H1 (cell line): ENCODE results near the gene WDR64. TPM values are rescaled to one million over a fixed set of nuclear protein-coding genes. Genes with fewer than 3 reads are reported as not detected.

Experiments used
- BCL11A ChIP-seq, 2 experiments: IDR thresholded peaks; one replicate each; pipeline ENCODE4 v1.6.1; 2011; ENCODE audit warnings: low read depth in 2 of 2, low read length in 2 of 2, mild to moderate bottlenecking in 2 of 2
- CBX5 ChIP-seq: fragments of 300-800, 300-1000 bp; sonication (generic); IDR thresholded peaks from 2 replicates; pipeline ENCODE4 v1.7.1; 2016; ENCODE audit warnings: antibody characterized with exemption, low read length, low read depth
- CHD1 ChIP-seq: IDR thresholded peaks from 2 replicates; pipeline ENCODE4 v1.6.1; 2012; ENCODE audit warnings: low read depth, low read length, improper control_type of control experiment
- CTBP2 ChIP-seq: IDR thresholded peaks from 2 replicates; pipeline ENCODE4 v1.7.0; 2011; ENCODE audit warnings: borderline replicate concordance, mild to moderate bottlenecking, moderate library complexity, mixed read lengths, low read length; ENCODE audit not compliant: insufficient read depth, insufficient read length
- JUN ChIP-seq: IDR thresholded peaks from 2 replicates; pipeline ENCODE4 v1.6.1; 2011; ENCODE audit warnings: low read depth, mild to moderate bottlenecking, improper control_type of control experiment, low read length
- NRF1 ChIP-seq: IDR thresholded peaks from 2 replicates; pipeline ENCODE4 v1.6.1; 2011; ENCODE audit warnings: mild to moderate bottlenecking, low read depth, low read length, improper control_type of control experiment
- SIRT6 ChIP-seq: IDR thresholded peaks from one replicate; pipeline ENCODE4 v1.7.1; 2012; ENCODE audit warnings: low read length, inconsistent platforms
- SP4 ChIP-seq: IDR thresholded peaks from 2 replicates; pipeline ENCODE4 v1.6.1; 2012; ENCODE audit warnings: low read length, inconsistent platforms
- TCF12 ChIP-seq: IDR thresholded peaks from 2 replicates; pipeline ENCODE4 v1.6.1; 2011; ENCODE audit warnings: low read depth, mild to moderate bottlenecking, low read length
- TEAD4 ChIP-seq: IDR thresholded peaks from 2 replicates; pipeline ENCODE4 v1.6.1; 2012; ENCODE audit warnings: low read depth, low read length, inconsistent platforms, mixed read lengths
- polyA plus RNA-seq, 7 experiments: library from polyadenylated mRNA; depleted of rRNA in 3 of 7; stranded (reverse) in 5 of 7; unstranded in 2 of 7; fragments of >200 nt in 5 of 7; fragments of 200-250 nt in 2 of 7; gene quantifications; 1 replicate in 5 of 7; 2 replicates in 1 of 7; 4 replicates in 1 of 7; pipeline versions ENCODE4 v1.2.1 to v1.2.3, GENCODE V29; 2011 to 2013; ENCODE audit warnings: missing spikeins in 2 of 7, mixed read lengths in 2 of 7
- total RNA-seq: library from RNA; stranded (reverse); fragmentation: NEBNext Ultra II Directional; extraction: Animal tissue kit (Norgen Biotek cat#: 25700); gene quantifications from 2 replicates; pipeline ENCODE4 v1.2.1, GENCODE V29; 2021

WDR64 gene
- total and polyA plus RNA-seq, 2 of the 8 experiments (the other 6 are each of a cell fraction or from before 2014, with no cell fraction given): 0.02 TPM; not detected in 1

DNA sequence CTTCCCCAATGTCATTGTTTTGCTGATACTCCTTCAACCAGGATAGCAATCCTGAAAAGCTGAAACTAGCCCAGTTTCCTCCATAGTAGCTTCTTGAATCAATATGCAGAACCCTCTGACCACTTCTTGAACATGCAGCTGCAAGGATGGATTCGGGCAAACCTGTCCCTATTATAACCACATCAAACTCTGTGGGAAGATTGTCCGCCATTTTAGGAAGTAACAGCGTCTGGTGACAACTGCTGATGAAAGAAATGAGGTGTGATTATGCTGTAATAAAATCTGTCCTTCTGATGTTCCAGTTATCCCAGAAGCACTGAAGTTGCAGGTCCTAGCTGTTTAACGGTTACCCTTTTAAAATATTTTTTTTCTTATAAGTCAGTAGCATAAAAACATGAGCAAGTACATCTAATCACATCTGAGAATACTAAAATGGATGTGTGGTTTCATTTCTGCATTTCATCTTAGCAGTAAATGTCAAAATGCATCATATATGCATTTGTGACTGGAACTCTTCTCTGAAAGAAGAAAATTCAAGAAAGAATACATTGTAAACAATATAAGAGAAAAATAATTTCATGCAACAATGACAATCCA, 16.4 kb upstream of the WDR64 start (continued):
- TF ChIP-seq CTBP2: no peak
- TF ChIP-seq SIRT6: no peak
- TF ChIP-seq TCF12: no peak
- TF ChIP-seq NRF1: no peak
- no peak for TF ChIP-seq TEAD4
- TF ChIP-seq CBX5: no peak
- TF ChIP-seq CHD1: no peak
- TF ChIP-seq BCL11A (IDR thresholded peaks at IDR 0.05; ENCODE audit: low read depth in 2 of 2, low read length in 2 of 2): no peak
- TF ChIP-seq JUN: no peak
- no peak for TF ChIP-seq SP4
